ENCODE results near the gene PSENEN.

DNA sequence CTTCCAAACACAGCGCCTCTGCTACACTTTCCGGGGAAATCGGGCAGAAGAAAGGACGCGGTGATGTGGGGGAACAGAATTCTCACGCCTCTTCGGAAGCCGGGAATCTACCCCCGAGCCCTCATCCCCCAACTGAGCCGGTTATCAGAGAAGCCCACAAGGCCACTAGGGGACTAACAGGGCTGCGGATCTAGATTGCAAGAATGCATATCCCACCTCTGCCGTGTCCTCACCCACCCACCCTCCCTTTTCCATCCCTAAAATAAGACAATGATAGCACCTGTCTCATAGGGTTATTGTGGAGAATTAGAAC, 4.3 kb upstream of the PSENEN start:
- no peak for TF ChIP-seq POLR2AphosphoS5 (IDR thresholded peaks at IDR 0.05)
- TF ChIP-seq POLR2A (IDR thresholded peaks at IDR 0.05): no peak
- TF ChIP-seq, protein P1, sequence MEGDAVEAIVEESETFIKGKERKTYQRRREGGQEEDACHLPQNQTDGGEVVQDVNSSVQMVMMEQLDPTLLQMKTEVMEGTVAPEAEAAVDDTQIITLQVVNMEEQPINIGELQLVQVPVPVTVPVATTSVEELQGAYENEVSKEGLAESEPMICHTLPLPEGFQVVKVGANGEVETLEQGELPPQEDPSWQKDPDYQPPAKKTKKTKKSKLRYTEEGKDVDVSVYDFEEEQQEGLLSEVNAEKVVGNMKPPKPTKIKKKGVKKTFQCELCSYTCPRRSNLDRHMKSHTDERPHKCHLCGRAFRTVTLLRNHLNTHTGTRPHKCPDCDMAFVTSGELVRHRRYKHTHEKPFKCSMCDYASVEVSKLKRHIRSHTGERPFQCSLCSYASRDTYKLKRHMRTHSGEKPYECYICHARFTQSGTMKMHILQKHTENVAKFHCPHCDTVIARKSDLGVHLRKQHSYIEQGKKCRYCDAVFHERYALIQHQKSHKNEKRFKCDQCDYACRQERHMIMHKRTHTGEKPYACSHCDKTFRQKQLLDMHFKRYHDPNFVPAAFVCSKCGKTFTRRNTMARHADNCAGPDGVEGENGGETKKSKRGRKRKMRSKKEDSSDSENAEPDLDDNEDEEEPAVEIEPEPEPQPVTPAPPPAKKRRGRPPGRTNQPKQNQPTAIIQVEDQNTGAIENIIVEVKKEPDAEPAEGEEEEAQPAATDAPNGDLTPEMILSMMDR (IDR thresholded peaks at IDR 0.05): no peak
- TF ChIP-seq EP300 (IDR thresholded peaks at IDR 0.05): no peak
